OCI-LY3 (cell line): ENCODE measurements around the gene KATNB1.

Experiments used
- H2AFZ ChIP-seq: fragments of 200-600, 300-600 bp; shearing (Covaris generic); 2 replicates; pipeline ENCODE4 v1.6.0; 2014; ENCODE audit warnings: antibody characterized with exemption, low read depth, low read length
- H3K27ac ChIP-seq: fragments of 200-600, 300-600 bp; sonication (generic); 2 replicates; pipeline ENCODE4 v1.5.1; 2014; ENCODE audit warnings: mild to moderate bottlenecking, low read length, moderate library complexity, mixed read lengths
- H3K27me3 ChIP-seq: fragments of 200-600, 300-600 bp; sonication (generic); 2 replicates; pipeline ENCODE4 v1.6.1; 2014; ENCODE audit warnings: low read depth, low read length, mixed read lengths
- H3K36me3 ChIP-seq: fragments of 200-600, 300-600 bp; sonication (generic); replicated peaks from 2 replicates; pipeline ENCODE3; 2014; ENCODE audit warnings: low read depth, low read length, mixed read lengths
- H3K4me1 ChIP-seq: fragments of 300-600, 200-600 bp; sonication (generic); 2 replicates; pipeline ENCODE4 v1.6.1; 2014; ENCODE audit warnings: low read length, mixed read lengths
- H3K4me2 ChIP-seq: fragments of 200-600, 300-600 bp; sonication (generic); 2 replicates; pipeline ENCODE4 v1.6.1; 2014; ENCODE audit warnings: low read length, mixed read lengths
- H3K4me3 ChIP-seq: fragments of 300-600, 200-600 bp; sonication (generic); 2 replicates; pipeline ENCODE4 v1.5.1; 2014; ENCODE audit warnings: antibody characterized with exemption, mild to moderate bottlenecking, low read length, moderate library complexity
- H3K79me2 ChIP-seq: fragments of 300-600, 200-600 bp; shearing (Covaris generic); 2 replicates; pipeline ENCODE4 v1.6.1; 2014; ENCODE audit warnings: mild to moderate bottlenecking, low read length, mixed read lengths
- H3K9ac ChIP-seq: fragments of 300-600, 200-600 bp; shearing (Covaris generic); 2 replicates; pipeline ENCODE4 v1.6.0; 2014; ENCODE audit warnings: mild to moderate bottlenecking, low read length, moderate library complexity
- H3K9me3 ChIP-seq: fragments of 200-600, 300-600 bp; shearing (Covaris generic); 2 replicates; pipeline ENCODE4 v1.6.1; 2014; ENCODE audit warnings: low read length, mixed read lengths; ENCODE audit not compliant: insufficient read depth
- H4K20me1 ChIP-seq: fragments of 200-600, 300-600 bp; sonication (generic); 2 replicates; pipeline ENCODE4 v1.6.1; 2016; ENCODE audit warnings: low read length, mixed read lengths; ENCODE audit not compliant: insufficient read depth
- CTCF ChIP-seq: fragments of 200-600, 300-600 bp; sonication (generic); IDR thresholded peaks from 2 replicates; pipeline ENCODE4 v1.5.1; 2014; ENCODE audit warnings: antibody characterized with exemption, low read length, low read depth
- EZH2phosphoT487 ChIP-seq: fragments of 200-600 bp; shearing (Covaris generic); IDR thresholded peaks from 2 replicates; pipeline ENCODE4 v1.6.1; 2018; ENCODE audit warnings: antibody characterized with exemption, mixed run types, low read depth

KATNB1 gene

GRCh38 chr16:57735755-57736418, at the start of gene KATNB1:
KATNB1 (plus strand) TSS chr16:57735770; CDS start chr16:57737244, 1,474 bp downstream.
- H3K9ac ChIP-seq = peak within 1 kb of the TSS; percentile 82
- peak within 1 kb of the TSS; percentile 96 for H3K4me2 ChIP-seq
- H4K20me1 ChIP-seq = no peaks in the 10 kb centered on the region
- H2AFZ ChIP-seq = peak within 1 kb of the TSS; percentile 82
- no peaks in the 10 kb centered on the region for H3K36me3 ChIP-seq
- no peaks in the 10 kb centered on the region for H3K27me3 ChIP-seq
- TF ChIP-seq CTCF (no peak), EZH2phosphoT487 (no peak)
- H3K4me3 ChIP-seq = peak within 1 kb of the TSS; percentile 83
- H3K4me1 ChIP-seq = peaks cover 9% of the 10 kb centered on the region; the same call in 1 of the 2 replicates
- peak within 1 kb of the TSS; percentile 48 for H3K27ac ChIP-seq
- H3K9me3 ChIP-seq = no peaks in the 10 kb centered on the region
- H3K79me2 ChIP-seq = no peaks in the 10 kb centered on the region; the same call in 1 of the 2 replicates

GRCh38 chr16:57686577-57686976, 49.0 kb upstream of the KATNB1 start:
- Histone ChIP-seq H3K4me1 (no peaks in the 10 kb centered on the region), H2AFZ (no peak overlapping the region), H3K36me3 (no peaks in the 10 kb centered on the region), H3K9me3 (no peaks in the 10 kb centered on the region), H3K27me3 (0 out of 2 replicates have a peak, but pooled peaks cover 7% of the 10 kb centered on the region), H4K20me1 (no peaks in the 10 kb centered on the region), H3K27ac (no peak overlapping the region), H3K79me2 (no peaks in the 10 kb centered on the region), H3K4me3 (no peak overlapping the region), H3K4me2 (no peak overlapping the region), H3K9ac (no peak overlapping the region)
- no peak for TF ChIP-seq CTCF
- TF ChIP-seq EZH2phosphoT487 = no peak

GRCh38 chr16:57687363-57687929, 48.1 kb upstream of the KATNB1 start:
- H3K4me1 ChIP-seq = no peaks in the 10 kb centered on the region
- no peak for TF ChIP-seq CTCF
- TF ChIP-seq EZH2phosphoT487 = no peak

GRCh38 chr16:57688487-57688986, 47.0 kb upstream of the KATNB1 start:
- H3K4me1 ChIP-seq = no peaks in the 10 kb centered on the region

More at GRCh38 chr16:57687363-57687929, 48.1 kb upstream of the KATNB1 start:
- Histone ChIP-seq H3K27me3 (0 out of 2 replicates have a peak, but pooled peaks cover 7% of the 10 kb centered on the region), H3K79me2 (no peaks in the 10 kb centered on the region), H3K4me2 (no peak overlapping the region), H2AFZ (no peak overlapping the region), H3K36me3 (no peaks in the 10 kb centered on the region), H3K4me3 (no peak overlapping the region), H3K9me3 (no peaks in the 10 kb centered on the region), H4K20me1 (no peaks in the 10 kb centered on the region), H3K9ac (no peak overlapping the region), H3K27ac (no peak overlapping the region)

More at GRCh38 chr16:57688487-57688986, 47.0 kb upstream of the KATNB1 start:
- H3K4me3 ChIP-seq = no peak overlapping the region
- 0 out of 2 replicates have a peak, but pooled peaks cover 7% of the 10 kb centered on the region for H3K27me3 ChIP-seq
- H3K9ac ChIP-seq = no peak overlapping the region
- H3K9me3 ChIP-seq = no peaks in the 10 kb centered on the region
- TF ChIP-seq CTCF = no peak
- no peak for TF ChIP-seq EZH2phosphoT487
- no peaks in the 10 kb centered on the region for H3K36me3 ChIP-seq
- no peak overlapping the region for H2AFZ ChIP-seq
- H4K20me1 ChIP-seq = no peaks in the 10 kb centered on the region
- H3K79me2 ChIP-seq = no peaks in the 10 kb centered on the region
- H3K27ac ChIP-seq = no peak overlapping the region
- no peak overlapping the region for H3K4me2 ChIP-seq
